Astrocyte (in vitro differentiated cells and primary cell): Measurements from ENCODE around the gene LSM5. TPM values are rescaled to one million over a fixed set of nuclear protein-coding genes. Genes with fewer than 3 reads are reported as not detected.
A peak's percentile ranks its signal among the peaks of the same experiment; 100 is the strongest.
"Not testable (repeated sequence)": the region's sequence is repeated elsewhere in the genome, so short reads cannot be mapped to it uniquely, and the experiment has no call there.

ENCODE experiments used
- DNase-seq: peaks from one replicate; pipeline ENCODE4 v3.0.0-alpha.2; 2010; ENCODE audit warnings: low read depth
- FAIRE-seq: peaks from 2 replicates; lab custom pipeline; 2011; peaks lifted over from hg19 to GRCh38; lab: Jason Lieb, UNC
- H2AFZ ChIP-seq: 2 replicates; pipeline ENCODE4 v1.6.0; 2012; ENCODE audit warnings: low read depth, low read length, inconsistent platforms
- H3K27ac ChIP-seq: 2 replicates; pipeline ENCODE4 v1.5.1; 2011; ENCODE audit warnings: low read depth, low read length, inconsistent platforms
- H3K27me3 ChIP-seq: 2 replicates; pipeline ENCODE4 v1.6.0; 2011; ENCODE audit warnings: low read length, inconsistent platforms; ENCODE audit not compliant: insufficient read depth
- H3K36me3 ChIP-seq: 2 replicates; pipeline ENCODE4 v1.5.1; 2011; ENCODE audit warnings: low read length, inconsistent platforms; ENCODE audit not compliant: insufficient read depth
- H3K4me1 ChIP-seq: 2 replicates; pipeline ENCODE4 v1.5.1; 2011; ENCODE audit warnings: low read length, inconsistent platforms; ENCODE audit not compliant: insufficient read depth
- H3K4me2 ChIP-seq: 2 replicates; pipeline ENCODE4 v1.6.0; 2012; ENCODE audit warnings: low read length, inconsistent platforms
- H3K4me3 ChIP-seq: 2 replicates; pipeline ENCODE4 v1.5.1; 2011; ENCODE audit warnings: low read depth, mild to moderate bottlenecking, low read length, inconsistent platforms; ENCODE audit not compliant: insufficient read depth
- H3K79me2 ChIP-seq: 2 replicates; pipeline ENCODE4 v1.6.0; 2012; ENCODE audit warnings: mild to moderate bottlenecking, low read length, inconsistent platforms; ENCODE audit not compliant: insufficient read depth
- H3K9ac ChIP-seq: 2 replicates; pipeline ENCODE4 v1.6.0; 2012; ENCODE audit warnings: mild to moderate bottlenecking, low read length, inconsistent platforms
- H3K9me3 ChIP-seq: 2 replicates; pipeline ENCODE4 v1.5.1; 2012; ENCODE audit warnings: low read depth, mild to moderate bottlenecking, low read length, inconsistent platforms; ENCODE audit not compliant: insufficient read depth
- H4K20me1 ChIP-seq: 2 replicates; pipeline ENCODE4 v1.6.0; 2012; ENCODE audit warnings: low read length, inconsistent platforms; ENCODE audit not compliant: insufficient read depth
- H3K27ac Mint-ChIP-seq: one replicate; pipeline ENCODE4 v1.8.0; 2021; ENCODE audit warnings: mild to moderate bottlenecking, mixed read lengths; ENCODE audit not compliant: unreplicated experiment
- H3K27me3 Mint-ChIP-seq: one replicate; pipeline ENCODE4 v1.8.0; 2021; ENCODE audit warnings: low read depth, mixed read lengths; ENCODE audit not compliant: unreplicated experiment
- H3K36me3 Mint-ChIP-seq: one replicate; pipeline ENCODE4 v1.8.0; 2021; ENCODE audit warnings: low read depth, mixed read lengths; ENCODE audit not compliant: unreplicated experiment
- H3K4me1 Mint-ChIP-seq: one replicate; pipeline ENCODE4 v1.8.0; 2021; ENCODE audit warnings: low read depth, mixed read lengths; ENCODE audit not compliant: unreplicated experiment
- H3K4me3 Mint-ChIP-seq: one replicate; pipeline ENCODE4 v1.8.0; 2021; ENCODE audit warnings: mild to moderate bottlenecking, moderate library complexity, mixed read lengths; ENCODE audit not compliant: unreplicated experiment
- H3K9me3 Mint-ChIP-seq: one replicate; pipeline ENCODE4 v1.8.0; 2021; ENCODE audit warnings: mild to moderate bottlenecking, mixed read lengths; ENCODE audit not compliant: unreplicated experiment
- EZH2 ChIP-seq: IDR thresholded peaks from 2 replicates; pipeline ENCODE4 v1.6.1; 2012; ENCODE audit warnings: mild to moderate bottlenecking, low read length, inconsistent platforms; ENCODE audit not compliant: insufficient read depth
- total RNA-seq: library from RNA; stranded (reverse); gene quantifications from 2 replicates; pipeline ENCODE4 v1.2.1, GENCODE V29; 2021
- TF ChIP-seq, protein P1 (sequence below): IDR thresholded peaks from 2 replicates; pipeline ENCODE4 v1.5.1; 2011; ENCODE audit warnings: low read depth, mild to moderate bottlenecking, inconsistent platforms, low read length, moderate library complexity; ENCODE audit not compliant: insufficient read depth

Gene LSM5
- total RNA-seq, 1 donor from 2014 or later, result 36.2 TPM

DNA sequence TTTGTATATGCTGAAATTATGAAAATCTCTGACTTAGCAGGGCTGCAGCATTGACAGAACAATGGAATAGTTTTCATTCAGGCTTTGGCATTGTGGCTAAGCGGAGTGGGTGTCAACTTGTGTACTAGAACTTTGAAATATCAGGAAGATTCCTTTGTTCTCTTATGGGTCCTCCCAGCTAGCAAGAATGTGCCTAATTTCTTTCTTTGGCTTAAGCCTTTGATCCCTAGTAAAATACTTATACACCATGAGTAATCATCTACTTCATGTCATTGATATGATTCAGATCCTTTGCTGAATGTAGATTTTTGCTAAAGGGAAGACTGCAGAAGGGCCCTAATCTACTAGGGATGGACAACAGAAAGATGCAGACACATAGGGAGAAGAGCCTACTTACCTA is 11.3 kb upstream of the LSM5 start:
- Histone ChIP-seq H3K9ac (peak overlapping the region; percentile 48), H3K4me2 (peak overlapping the region; percentile 80), H3K36me3 (no peaks in the 10 kb centered on the region), H4K20me1 (peaks cover 20% of the 10 kb centered on the region), H2AFZ (no peak overlapping the region), H3K4me3 (peak overlapping the region; percentile 34), H3K27me3 (no peaks in the 10 kb centered on the region), H3K27ac (peak overlapping the region; percentile 75), H3K9me3 (no peaks in the 10 kb centered on the region), H3K79me2 (peaks cover 95% of the 10 kb centered on the region), H3K4me1 (peaks cover 32% of the 10 kb centered on the region)
- H3K4me1 Mint-ChIP-seq, result peaks cover 30% of the 10 kb centered on the region
- peak; percentile 52 for FAIRE-seq
- no peaks in the 10 kb centered on the region for H3K27me3 Mint-ChIP-seq
- H3K9me3 Mint-ChIP-seq, result peaks cover 3% of the 10 kb centered on the region
- peak overlapping the region; percentile 14 for H3K4me3 Mint-ChIP-seq
- TF ChIP-seq, protein P1, sequence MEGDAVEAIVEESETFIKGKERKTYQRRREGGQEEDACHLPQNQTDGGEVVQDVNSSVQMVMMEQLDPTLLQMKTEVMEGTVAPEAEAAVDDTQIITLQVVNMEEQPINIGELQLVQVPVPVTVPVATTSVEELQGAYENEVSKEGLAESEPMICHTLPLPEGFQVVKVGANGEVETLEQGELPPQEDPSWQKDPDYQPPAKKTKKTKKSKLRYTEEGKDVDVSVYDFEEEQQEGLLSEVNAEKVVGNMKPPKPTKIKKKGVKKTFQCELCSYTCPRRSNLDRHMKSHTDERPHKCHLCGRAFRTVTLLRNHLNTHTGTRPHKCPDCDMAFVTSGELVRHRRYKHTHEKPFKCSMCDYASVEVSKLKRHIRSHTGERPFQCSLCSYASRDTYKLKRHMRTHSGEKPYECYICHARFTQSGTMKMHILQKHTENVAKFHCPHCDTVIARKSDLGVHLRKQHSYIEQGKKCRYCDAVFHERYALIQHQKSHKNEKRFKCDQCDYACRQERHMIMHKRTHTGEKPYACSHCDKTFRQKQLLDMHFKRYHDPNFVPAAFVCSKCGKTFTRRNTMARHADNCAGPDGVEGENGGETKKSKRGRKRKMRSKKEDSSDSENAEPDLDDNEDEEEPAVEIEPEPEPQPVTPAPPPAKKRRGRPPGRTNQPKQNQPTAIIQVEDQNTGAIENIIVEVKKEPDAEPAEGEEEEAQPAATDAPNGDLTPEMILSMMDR, result no peak
- no peak for TF ChIP-seq EZH2
- peak; percentile 82 for DNase-seq
- H3K36me3 Mint-ChIP-seq, result peaks cover 5% of the 10 kb centered on the region
- peak overlapping the region; percentile 59 for H3K27ac Mint-ChIP-seq

DNA sequence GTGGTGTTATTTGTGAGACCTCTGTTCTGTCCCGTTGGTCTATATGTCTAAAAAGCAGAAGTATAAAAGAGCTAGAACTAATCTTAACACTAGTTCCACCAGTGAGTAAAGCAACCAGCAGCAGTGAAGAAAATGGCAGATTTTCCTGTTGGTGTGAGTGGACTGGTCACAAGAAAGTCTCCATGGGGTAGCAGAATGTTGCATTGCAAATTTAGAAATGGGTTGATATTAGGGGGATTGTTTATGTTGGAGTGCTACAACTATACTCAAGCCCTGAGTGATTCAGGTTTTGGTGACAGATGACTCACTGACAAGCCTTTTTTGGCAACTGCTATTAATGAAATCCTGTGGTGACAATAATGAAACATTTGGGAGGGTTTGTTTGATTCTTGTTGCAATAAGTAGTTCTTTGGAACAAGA is 10.8 kb upstream of the LSM5 start:
- peak overlapping the region; percentile 48 for H3K9ac ChIP-seq
- H3K36me3 ChIP-seq, result no peaks in the 10 kb centered on the region
- Mint-ChIP-seq H3K4me1 (peaks cover 26% of the 10 kb centered on the region), H3K4me3 (no peak overlapping the region), H3K27ac (no peak overlapping the region), H3K9me3 (peaks cover 3% of the 10 kb centered on the region), H3K27me3 (no peaks in the 10 kb centered on the region), H3K36me3 (peaks cover 5% of the 10 kb centered on the region)
- peaks cover 29% of the 10 kb centered on the region for H3K4me1 ChIP-seq
- peak overlapping the region; percentile 75 for H3K27ac ChIP-seq
- peak overlapping the region; percentile 34 for H3K4me3 ChIP-seq
- peaks cover 96% of the 10 kb centered on the region for H3K79me2 ChIP-seq
- no peak for FAIRE-seq
- H3K4me2 ChIP-seq, result peak overlapping the region; percentile 80
- no peak for TF ChIP-seq EZH2
- TF ChIP-seq, protein P1, result no peak
- no peaks in the 10 kb centered on the region for H3K27me3 ChIP-seq
- H3K9me3 ChIP-seq, result no peaks in the 10 kb centered on the region
- H2AFZ ChIP-seq, result no peak overlapping the region
- DNase-seq, result peak; percentile 72
- peaks cover 20% of the 10 kb centered on the region for H4K20me1 ChIP-seq

- H3K4me3 Mint-ChIP-seq, H3K4me3 ChIP-seq, DNase-seq, FAIRE-seq, H3K9me3 ChIP-seq, H3K9me3 Mint-ChIP-seq, H3K27me3 ChIP-seq, H3K27ac ChIP-seq, H3K27ac Mint-ChIP-seq, H3K27me3 Mint-ChIP-seq, H3K36me3 ChIP-seq, H2AFZ ChIP-seq, H3K36me3 Mint-ChIP-seq, H3K9ac ChIP-seq: not testable (repeated sequence)
- H3K4me1 Mint-ChIP-seq, result peaks cover 24% of the 10 kb centered on the region
- peaks cover 20% of the 10 kb centered on the region for H4K20me1 ChIP-seq
- H3K79me2 ChIP-seq, result peaks cover 95% of the 10 kb centered on the region
- peak overlapping the region; percentile 80 for H3K4me2 ChIP-seq
- peaks cover 26% of the 10 kb centered on the region for H3K4me1 ChIP-seq
Measured at GRCh38 chr7:32500216-32500615, 10.0 kb upstream of the LSM5 start.

DNA sequence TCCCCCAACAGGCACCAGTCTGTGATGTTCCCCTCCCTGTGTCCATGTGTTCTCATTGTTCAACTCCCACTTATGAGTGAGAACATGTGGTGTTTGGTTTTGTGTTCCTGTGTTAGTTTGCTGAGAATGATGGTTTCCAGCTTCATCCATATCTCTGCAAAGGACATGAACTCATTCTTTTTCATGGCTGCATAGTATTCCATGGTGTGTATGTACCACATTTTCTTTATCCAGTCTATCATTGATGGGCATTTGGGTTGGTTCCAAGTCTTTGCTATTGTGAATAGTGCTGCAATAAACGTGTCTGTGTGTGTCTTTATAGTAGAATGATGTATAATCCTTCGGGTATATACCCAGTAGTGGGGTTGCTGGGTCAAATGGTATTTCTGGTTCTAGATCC is 9.6 kb upstream of the LSM5 start:
- Histone ChIP-seq H4K20me1 (peaks cover 20% of the 10 kb centered on the region), H3K4me1 (peaks cover 26% of the 10 kb centered on the region), H3K79me2 (peaks cover 93% of the 10 kb centered on the region)
- not testable (repeated sequence) for H3K4me3 ChIP-seq, H3K4me2 ChIP-seq, H3K27me3 Mint-ChIP-seq, H3K9ac ChIP-seq, H3K27ac Mint-ChIP-seq, FAIRE-seq, H2AFZ ChIP-seq, H3K27ac ChIP-seq, DNase-seq, H3K27me3 ChIP-seq, H3K36me3 Mint-ChIP-seq, H3K4me3 Mint-ChIP-seq, H3K9me3 ChIP-seq, H3K9me3 Mint-ChIP-seq, H3K36me3 ChIP-seq
- H3K4me1 Mint-ChIP-seq, result peaks cover 24% of the 10 kb centered on the region
